OCI-M1 (cell line): ENCODE data around the gene TRABD.

ENCODE experiments used
- DNase-seq: peaks from one replicate; lab custom pipeline; 2025; lab: John Stamatoyannopoulos, UW

Gene TRABD

GRCh38 chr22:50219800-50220602 is 34.3 kb downstream of the TRABD start:
- DNase-seq: no peak

GRCh38 chr22:50220603-50221409 is 35.1 kb downstream of the TRABD start:
- no peak for DNase-seq

DNA sequence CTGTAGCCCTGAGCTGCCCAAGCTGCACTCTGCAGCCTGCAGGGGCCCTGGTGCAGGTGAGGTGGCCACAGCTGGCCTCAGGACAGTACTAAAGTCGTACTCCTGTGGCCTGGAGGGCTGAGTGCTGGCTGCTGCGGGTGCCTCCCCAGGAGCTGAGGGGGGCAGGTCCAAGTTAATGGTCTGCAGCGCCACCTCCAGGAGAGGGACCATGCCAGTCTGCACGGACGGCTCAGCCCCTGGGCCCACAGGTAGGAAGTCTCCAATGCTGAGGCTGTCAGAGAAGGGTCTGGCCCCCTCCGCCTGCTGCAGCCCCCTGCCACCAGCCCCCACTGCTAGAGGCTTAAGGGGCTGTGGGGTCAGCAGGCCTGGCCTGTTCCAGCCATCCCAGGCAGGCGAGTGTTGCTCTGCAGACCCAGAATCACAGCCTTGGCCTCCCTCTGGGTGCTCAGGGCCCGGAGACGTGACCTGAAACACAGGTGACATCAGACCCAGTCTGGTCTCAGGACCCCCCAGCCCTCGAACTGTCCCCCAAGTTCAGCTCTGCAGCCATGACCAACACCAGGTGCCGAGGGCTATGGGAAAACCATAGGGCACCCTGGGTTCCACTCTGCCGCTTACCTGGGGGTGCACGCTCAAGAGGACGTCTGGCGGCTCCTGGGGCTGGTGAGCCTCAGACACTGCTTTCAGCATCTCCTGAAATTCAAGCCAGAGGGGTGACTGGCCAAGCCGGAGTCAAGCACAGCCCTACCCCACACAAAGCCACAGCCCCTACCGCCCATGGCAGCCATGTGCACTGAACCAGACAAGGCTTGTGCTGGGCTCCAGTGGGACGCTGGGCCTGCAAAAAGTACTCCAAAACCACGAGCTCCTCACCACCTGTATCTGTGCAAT is 35.9 kb downstream of the TRABD start:
- no peak for DNase-seq

DNA sequence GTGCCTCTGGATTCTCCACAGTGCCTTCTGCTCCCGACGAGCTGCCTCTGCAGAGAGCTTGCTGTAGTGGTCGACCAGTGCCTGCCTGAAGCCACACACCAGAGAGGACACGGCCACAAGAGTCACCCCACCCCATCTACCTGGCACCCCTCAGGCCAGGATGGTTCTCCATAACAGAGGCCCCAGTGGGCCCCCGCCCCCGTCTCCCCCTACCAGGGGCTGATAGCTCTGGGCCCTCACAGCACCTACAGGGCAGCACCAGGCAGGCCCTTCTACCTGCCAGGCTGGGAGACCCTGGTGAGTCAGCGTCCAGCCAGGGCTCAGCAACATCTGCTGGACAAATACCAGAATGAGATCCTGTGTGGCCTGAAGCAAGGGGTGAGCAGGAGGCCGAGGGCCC is 36.8 kb downstream of the TRABD start:
- no peak for DNase-seq

DNA sequence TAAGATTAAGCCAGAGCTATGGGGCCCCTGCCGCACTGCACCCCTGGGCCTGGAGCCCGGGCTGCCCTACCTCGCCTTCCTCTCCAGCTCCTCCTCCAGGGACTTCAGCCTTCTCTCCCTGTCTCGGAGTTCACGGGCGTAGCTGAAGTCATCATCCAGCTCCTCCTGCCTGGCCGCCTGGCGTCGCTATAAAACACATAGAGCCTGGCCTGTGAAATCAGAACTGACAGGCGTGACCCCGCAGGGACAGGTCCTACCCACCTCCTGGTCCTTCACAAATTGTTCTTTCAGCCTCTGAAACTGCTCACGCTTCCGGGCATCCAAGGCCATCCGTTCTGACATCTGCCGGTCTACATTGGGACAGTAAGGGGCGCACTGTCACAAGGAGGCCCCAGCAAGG is 38.4 kb downstream of the TRABD start:
- no peak for DNase-seq

DNA sequence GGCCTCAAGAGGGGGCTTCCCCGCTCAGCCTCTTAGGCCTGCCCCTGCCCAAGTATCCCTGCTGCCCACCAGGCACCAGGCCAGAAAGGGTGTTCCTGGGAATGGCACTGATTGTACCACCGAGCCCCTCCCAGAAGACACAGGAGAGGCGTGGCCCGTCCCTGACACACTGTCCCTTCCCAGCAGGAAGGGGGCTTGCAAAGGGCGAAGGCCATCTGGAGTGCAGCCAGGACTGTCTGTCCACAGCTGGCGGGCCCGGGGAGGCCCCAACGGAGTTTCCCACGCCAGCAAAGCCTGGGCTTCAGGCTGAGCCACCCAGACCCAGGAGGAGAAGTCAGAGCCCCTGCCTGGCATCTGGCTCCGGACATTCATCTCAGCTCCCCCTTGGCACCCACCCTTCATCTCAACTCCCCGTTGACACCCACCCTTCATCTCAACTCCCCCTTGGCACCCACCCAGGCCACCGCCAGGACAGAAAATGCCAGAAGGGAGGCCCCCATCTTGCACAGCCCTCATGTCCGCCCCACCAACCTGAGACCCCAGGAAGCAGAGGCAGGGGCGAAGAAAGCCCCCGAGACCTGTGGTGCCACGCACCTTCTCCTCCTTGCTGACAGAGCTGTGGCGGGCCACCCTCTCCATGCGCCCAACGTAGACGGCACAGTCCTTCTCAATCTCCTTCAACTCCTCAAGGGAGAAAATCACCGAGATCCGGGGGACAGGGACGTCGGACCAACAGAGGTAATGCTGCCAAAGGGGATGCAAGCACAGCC is 39.7 kb downstream of the TRABD start:
- no peak for DNase-seq

DNA sequence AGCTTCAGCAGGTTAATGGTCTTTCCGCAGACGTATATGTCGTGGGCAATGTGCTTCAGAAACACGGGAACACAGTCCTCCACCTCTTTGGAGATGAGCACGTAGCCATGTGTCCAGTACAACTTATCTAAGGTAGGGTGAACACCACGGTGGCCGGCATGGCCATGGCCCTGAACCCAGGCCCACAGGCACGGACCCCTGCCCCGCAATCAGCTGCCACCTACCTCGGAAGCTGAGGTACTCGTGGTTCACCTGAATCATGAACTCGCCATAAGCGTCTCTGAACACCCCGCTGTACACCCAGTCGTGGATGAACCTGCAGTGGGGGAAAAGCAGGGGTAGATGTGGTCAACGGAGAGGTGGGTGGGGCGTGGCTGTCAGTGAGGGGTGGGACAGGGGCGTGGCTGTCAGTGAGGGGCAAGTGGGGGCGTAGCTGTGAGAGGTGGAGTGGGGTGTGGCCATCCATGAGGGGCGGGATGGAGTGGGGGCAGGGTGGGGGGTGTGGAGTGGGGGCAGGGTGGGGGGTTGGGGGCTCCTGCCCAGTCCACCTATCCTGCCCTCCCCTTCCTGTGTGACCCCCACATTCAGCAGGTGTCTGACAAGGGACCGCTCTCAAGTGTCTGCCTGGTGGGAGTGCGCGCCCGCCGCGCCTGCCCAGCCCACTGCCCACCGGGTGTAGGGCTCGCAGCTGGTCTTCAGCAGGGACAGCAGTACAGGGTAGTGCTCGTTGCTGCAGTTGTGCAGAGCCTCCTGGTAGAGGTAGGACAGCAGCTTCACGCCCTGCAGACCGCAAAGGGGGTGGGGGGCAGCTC is 40.6 kb downstream of the TRABD start:
- no peak for DNase-seq

- no peak for DNase-seq
Observed at GRCh38 chr22:50226875-50227165, 41.1 kb downstream of the TRABD start.

DNA sequence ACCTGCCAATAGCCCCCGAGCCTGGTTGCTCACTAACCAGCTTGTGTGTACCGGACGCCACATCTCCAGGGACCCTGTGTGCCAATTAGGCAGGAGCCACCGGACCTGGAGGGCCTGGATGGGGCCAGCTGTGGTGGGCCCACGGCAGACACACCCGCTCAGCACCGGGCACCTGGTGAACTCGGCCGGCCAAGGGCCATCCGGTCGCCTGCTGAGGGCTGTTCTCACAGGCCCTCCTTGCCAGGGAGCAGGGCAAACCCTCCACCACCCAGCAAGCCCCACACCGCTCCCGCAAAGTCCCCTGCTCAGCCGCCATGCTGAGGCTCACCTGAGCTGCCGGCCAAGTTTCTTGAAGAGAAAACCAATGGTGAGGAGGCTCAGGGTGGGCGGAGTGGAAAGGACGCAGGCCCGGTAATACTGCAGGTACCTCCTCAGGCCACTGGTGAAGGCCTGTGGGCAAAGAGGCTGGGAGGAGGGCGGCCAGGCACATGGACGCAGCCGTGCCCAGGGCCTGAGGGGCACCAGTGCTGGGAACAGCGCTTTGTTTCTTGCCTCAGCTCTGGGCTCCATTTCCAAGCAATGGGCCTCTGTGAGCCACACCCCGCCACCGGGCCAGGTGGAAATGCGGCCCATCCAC is 42.0 kb downstream of the TRABD start:
- DNase-seq: no peak

- DNase-seq: no peak
Observed at GRCh38 chr22:50228366-50228765, 42.7 kb downstream of the TRABD start.

DNA sequence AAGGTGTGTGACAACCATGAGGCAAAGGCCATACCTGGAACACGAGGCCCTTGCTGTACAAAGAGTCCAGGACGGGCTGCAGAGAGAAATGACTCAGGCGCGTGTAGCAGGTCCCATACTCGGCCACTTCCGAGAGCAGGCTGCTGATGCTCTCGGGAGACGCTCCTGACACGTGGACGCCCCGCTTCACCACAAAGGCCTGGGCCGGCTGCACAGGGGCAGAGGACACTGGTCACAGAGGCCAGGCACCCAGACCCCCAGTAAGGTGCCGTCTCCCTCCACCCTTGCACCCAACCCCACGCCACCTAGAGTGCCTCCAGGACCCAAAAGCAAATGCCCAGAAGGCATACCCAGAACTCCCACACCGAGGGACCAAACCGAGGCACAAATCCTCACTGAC is 43.7 kb downstream of the TRABD start:
- DNase-seq: no peak

- no peak for DNase-seq
Observed at GRCh38 chr22:50232481-50233151, 46.9 kb downstream of the TRABD start.

DNA sequence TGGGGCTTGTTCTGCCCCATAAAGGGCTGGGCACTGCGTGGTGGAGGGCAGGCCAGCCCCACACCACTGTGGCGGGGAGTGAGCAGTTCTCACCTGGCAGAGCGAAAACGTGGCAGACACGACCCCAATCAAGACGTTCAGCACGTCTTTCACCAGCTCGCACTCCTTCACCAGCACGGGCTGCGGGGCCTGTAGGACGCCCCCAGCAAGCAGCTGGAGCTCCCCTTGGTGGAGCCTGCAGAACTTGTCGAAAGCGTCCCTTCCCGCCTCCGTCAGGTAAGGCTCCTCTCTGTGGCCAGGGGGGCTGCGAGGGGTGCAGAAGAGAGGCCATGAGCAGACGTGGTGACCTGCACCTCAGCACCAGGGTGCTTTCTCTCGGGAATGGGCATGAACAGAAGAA is 47.5 kb downstream of the TRABD start:
- no peak for DNase-seq

DNA sequence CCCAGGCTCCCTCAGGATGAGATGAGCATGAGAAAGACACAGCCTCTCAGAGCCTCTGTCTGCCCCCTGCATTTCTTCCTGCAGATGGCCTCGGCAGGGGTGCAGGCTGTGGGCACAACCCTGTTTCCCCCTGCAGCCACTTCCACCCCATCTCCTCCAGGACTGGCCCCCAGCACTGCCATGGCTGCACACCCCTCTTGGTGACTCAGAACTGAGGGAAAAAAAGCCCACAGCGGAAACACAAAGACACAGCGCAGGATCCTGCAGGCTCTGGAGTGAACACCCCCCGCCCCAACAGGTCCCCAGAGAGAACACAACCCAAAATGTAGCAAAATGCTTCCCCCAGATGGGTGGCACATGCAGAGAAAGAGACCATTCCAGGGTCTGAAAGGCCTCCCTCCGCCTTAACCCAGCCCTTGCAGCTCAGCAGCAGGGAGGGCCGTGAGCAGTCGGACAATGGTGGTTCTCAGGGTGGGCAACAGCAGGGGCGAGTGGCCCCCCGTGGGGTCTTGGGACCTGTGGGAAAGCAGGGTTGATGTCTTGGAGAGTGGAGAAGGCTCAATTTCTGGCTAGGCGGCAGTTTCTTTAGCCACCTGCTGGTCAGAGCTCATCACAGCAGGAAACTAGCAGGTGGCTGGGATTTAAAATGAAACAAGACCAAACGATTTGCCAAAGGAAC is 51.2 kb downstream of the TRABD start:
- peak; percentile 1 for DNase-seq

- DNase-seq: no peak
Observed at GRCh38 chr22:50238755-50239154, 53.0 kb downstream of the TRABD start.

- DNase-seq: peak; percentile 9
Observed at GRCh38 chr22:50242406-50242949, 56.8 kb downstream of the TRABD start.

DNA sequence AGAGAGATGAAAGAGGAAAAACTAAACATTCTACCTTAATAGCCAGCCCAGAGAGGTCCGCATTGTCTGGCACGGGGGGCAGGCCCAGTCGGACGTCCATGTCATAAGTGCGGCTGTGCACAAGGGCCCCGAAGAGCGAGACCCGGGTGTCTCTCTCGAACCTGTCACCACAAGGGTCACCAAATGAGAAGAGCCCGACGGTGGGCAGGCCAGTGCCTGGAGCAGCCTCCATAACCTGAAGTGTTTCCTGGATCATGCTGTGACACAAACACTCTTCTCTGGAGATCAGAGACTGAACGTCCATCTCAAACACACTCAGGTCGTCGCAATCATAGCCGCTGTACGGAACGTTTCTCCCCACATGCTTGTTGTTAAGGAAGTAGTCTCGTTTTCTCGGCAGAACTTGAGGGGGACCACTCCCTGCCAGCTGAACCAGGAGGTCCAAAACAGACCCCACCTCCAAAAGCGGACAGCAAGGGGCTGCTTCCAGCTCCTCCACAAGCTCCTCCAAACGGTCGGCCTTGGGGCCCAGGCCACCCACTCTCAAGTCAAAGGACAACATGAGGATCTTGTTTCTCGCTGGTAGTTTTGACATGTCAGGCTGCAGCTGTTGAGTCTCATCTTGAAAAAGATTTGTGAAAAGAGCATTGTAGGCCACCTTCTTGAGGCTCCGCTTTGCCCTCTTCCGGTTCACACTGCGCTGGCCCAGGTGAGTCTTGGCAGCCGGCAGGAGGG is 58.1 kb downstream of the TRABD start:
- DNase-seq: peak; percentile 57
